ENCODE data around the gene CDK5. TPM values are rescaled to one million over a fixed set of nuclear protein-coding genes. Genes with fewer than 3 reads are reported as not detected.

Gene CDK5
- total and polyA plus RNA-seq, 9 of the 15 experiments (the other 6 are each of a cell fraction or from before 2014, with no cell fraction given) = 3.2 to 38.0 (median 27.5) TPM

GRCh38 chr7:151039850-151040548 is 17.7 kb downstream of the CDK5 start (continued):
- TF ChIP-seq MGA (IDR thresholded peaks at IDR 0.05) = no peak
- TF ChIP-seq, protein P1, sequence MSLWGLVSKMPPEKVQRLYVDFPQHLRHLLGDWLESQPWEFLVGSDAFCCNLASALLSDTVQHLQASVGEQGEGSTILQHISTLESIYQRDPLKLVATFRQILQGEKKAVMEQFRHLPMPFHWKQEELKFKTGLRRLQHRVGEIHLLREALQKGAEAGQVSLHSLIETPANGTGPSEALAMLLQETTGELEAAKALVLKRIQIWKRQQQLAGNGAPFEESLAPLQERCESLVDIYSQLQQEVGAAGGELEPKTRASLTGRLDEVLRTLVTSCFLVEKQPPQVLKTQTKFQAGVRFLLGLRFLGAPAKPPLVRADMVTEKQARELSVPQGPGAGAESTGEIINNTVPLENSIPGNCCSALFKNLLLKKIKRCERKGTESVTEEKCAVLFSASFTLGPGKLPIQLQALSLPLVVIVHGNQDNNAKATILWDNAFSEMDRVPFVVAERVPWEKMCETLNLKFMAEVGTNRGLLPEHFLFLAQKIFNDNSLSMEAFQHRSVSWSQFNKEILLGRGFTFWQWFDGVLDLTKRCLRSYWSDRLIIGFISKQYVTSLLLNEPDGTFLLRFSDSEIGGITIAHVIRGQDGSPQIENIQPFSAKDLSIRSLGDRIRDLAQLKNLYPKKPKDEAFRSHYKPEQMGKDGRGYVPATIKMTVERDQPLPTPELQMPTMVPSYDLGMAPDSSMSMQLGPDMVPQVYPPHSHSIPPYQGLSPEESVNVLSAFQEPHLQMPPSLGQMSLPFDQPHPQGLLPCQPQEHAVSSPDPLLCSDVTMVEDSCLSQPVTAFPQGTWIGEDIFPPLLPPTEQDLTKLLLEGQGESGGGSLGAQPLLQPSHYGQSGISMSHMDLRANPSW (CRISPR knock-in tag; IDR thresholded peaks at IDR 0.05) = no peak
- TF ChIP-seq, protein P2, sequence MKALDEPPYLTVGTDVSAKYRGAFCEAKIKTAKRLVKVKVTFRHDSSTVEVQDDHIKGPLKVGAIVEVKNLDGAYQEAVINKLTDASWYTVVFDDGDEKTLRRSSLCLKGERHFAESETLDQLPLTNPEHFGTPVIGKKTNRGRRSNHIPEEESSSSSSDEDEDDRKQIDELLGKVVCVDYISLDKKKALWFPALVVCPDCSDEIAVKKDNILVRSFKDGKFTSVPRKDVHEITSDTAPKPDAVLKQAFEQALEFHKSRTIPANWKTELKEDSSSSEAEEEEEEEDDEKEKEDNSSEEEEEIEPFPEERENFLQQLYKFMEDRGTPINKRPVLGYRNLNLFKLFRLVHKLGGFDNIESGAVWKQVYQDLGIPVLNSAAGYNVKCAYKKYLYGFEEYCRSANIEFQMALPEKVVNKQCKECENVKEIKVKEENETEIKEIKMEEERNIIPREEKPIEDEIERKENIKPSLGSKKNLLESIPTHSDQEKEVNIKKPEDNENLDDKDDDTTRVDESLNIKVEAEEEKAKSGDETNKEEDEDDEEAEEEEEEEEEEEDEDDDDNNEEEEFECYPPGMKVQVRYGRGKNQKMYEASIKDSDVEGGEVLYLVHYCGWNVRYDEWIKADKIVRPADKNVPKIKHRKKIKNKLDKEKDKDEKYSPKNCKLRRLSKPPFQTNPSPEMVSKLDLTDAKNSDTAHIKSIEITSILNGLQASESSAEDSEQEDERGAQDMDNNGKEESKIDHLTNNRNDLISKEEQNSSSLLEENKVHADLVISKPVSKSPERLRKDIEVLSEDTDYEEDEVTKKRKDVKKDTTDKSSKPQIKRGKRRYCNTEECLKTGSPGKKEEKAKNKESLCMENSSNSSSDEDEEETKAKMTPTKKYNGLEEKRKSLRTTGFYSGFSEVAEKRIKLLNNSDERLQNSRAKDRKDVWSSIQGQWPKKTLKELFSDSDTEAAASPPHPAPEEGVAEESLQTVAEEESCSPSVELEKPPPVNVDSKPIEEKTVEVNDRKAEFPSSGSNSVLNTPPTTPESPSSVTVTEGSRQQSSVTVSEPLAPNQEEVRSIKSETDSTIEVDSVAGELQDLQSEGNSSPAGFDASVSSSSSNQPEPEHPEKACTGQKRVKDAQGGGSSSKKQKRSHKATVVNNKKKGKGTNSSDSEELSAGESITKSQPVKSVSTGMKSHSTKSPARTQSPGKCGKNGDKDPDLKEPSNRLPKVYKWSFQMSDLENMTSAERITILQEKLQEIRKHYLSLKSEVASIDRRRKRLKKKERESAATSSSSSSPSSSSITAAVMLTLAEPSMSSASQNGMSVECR (CRISPR knock-in tag; IDR thresholded peaks at IDR 0.05) = no peak
- TF ChIP-seq SMARCC2 (IDR thresholded peaks at IDR 0.05; ENCODE audit: low read depth) = no peak
- TF ChIP-seq HDAC8 (tag; IDR thresholded peaks at IDR 0.05) = no peak
- no peak for TF ChIP-seq TAF7 (tag; IDR thresholded peaks at IDR 0.05)
- no peak for TF ChIP-seq RBM17 (IDR thresholded peaks at IDR 0.05; ENCODE audit: borderline replicate concordance, low read depth, low read length)
- TF ChIP-seq GATA2 (CRISPR knock-in tag; IDR thresholded peaks at IDR 0.05) = no peak

Measured in K562 (cell line).